Stimulated activated naive CD4-positive, alpha-beta T cell (primary cell): ENCODE data around the gene DDX4.
"Not testable (repeated sequence)": the region's sequence is repeated elsewhere in the genome, so short reads cannot be mapped to it uniquely, and the experiment has no call there.

Experiments used
- DNase-seq, 6 experiments: peaks; one replicate each; lab custom pipeline; 2025; lab: John Stamatoyannopoulos, UW

Gene DDX4

DNA sequence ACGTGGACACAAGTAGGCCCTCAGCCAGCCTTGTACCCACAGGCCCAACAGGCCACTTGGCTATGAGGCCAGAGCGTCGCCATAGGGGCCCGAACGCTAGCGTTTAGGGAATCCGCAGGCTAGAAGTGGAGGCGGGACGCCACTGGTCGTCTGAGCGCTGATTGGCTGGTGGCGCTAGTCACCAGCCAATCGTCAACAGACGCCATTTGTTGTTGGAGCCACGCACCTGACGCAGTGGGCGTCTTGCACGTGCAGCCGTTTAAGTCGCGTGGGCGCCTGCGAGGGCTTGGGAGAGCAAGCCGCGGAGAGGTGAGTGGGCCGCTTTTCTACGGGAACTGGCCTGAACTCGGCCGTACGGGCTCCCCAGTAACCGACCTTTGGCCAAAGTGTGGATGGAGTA lies at the start of gene DDX4:
TSS of gene DDX4 (plus strand) at position 269 of the 400 bp plus-strand sequence. CDS start 903 bp downstream, outside the sequence.
- no peak for DNase-seq

DNA sequence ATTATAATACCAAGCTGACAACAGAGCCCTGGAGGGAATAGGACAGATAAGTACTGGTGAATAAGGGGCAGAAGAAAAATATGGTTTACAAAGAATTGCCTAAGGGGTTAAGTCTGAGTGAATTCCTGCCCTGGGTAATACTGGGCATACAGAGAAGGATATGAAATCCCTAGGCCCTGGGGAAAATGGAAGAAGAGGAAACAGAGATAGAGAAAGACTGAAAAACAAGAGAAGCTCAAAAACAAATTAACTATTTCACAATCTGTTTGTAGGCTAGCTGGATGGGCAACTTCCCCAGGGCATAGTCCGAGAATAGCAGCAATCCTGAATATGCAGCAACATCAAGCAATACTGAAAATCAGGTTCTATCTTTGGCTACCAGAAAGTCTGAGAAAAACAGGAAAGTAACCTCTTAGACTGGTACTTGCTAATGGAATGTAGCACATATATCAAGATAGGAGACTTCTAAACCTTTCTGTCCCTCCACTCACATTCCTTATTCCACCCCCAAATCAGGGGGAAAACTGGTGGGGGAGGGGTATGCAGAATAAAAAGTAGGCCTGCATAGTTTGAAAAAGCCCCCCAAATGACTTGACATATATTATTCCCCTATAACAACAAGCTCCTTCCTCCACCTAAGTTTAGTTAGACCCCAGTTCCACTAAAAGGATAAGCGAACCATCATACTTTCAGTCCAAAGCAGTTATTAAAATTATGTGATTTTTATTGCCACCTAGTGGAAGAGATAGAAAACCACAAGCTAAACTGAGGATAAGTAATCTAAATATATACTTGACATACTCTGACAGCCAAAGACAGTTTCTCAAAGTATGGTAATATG lies 46.4 kb upstream of the DDX4 start:
- DNase-seq = peak in 3 of 6 experiments; percentile 35 to 57 (median 50)

DNA sequence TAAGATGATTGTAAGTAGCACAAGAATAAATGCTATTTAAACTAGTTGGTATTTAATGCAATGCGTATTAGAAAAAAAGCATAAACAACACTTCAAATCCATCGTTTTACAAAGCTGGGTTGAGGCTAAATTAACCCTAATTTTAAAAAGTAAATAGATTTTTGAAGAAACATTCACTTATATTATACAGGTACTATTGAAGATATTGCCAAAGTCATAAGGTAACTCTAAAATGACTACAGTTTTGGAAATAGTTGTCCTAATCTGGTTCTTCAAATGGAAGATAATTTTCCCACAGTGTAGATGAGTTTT lies 45.8 kb upstream of the DDX4 start:
- no peak for DNase-seq

DNA sequence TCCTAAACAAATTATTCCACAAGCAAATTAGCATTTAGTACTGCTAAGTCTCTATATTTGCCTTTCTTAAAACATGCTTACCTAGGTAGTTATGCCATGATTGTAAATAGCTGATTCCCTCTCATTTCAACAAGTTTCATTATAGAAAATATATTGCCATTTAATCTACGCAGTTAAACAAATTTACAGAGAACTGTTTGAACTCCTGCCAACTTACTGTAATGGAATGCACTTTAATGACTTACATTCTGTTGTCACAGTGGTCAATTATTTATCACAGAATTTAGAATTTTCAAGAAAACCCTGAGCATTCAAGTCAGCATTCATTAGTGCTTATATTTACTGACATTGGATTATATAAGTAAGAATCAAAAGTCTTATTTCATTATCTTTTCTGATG lies 45.4 kb upstream of the DDX4 start:
- no peak for DNase-seq

DNA sequence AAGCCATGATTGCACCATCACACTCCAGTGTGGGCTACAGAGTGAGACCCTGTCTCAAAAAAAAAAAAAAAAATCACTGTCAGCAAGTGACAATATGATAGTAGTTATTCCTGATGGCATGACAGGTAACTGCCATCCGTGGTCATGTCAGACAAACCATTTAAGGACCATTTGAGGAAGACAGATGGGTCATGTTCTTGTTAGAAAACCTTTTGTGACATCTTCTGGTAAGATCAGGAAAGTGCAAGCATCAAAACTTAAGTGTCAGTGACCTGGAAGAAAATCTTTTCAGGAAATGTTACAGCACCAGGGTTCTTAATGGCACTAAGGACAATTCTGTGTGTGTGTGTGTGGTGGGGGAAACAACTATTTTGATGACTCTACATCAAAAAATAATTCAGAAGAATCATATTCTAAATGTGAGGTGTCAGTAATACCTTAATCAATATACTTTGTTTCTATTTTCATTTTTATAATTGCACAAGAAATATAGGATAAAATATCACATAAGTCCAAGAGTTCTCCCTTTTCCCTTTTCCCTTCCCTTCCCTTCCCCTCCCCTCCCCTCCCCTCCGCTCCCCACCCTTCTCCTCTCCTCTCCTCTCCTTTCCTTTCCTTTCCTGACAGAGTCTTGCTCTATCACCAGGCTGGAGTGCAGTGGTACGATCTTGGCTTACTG lies 43.6 kb upstream of the DDX4 start:
- DNase-seq = no peak

DNA sequence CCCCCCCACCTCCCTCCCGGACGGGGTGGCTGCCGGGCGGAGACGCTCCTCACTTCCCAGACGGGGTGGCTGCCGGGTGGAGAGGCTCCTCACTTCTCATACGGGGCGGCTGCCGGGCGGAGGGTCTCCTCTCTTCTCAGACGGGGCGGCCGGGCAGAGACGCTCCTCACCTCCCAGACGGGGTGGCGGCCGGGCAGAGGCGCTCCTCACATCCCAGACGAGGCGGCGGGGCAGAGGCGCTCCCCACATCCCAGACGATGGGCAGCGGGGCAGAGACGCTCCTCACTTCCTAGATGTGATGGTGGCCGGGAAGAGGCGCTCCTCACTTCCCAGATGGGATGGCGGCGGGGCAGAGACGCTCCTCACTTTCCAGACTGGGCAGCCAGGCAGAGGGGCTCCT lies 41.2 kb upstream of the DDX4 start:
- not testable (repeated sequence) for DNase-seq

DNA sequence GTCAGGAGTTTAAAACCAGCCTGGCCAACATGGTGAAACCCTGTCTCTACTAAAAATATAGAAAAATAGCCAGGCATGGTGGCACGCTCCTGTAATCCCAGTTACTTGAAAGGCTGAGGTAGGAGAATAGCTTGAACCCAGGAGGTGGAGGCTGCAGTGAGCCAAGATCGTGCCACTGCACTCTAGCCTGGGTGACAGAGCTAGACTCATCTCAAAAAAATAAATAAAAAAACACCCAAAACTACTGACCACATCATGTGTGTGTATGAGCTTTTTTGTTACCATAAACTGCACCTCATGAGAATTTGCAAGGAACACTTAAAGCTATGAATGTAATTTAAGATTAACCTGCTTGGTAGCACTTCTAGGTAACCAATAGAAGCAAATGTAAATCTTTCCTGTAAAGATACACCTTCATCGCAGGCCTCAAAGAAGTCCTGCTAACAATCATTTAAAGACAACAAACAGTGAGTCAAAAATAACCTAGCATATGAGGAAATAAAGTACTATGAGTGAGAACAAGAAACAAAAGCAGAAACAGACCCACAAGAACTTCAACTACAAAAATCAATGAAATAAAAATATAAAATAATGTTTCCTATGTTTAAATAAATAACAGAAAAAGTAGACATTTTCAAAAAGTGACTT lies 38.7 kb upstream of the DDX4 start:
- DNase-seq = no peak

DNA sequence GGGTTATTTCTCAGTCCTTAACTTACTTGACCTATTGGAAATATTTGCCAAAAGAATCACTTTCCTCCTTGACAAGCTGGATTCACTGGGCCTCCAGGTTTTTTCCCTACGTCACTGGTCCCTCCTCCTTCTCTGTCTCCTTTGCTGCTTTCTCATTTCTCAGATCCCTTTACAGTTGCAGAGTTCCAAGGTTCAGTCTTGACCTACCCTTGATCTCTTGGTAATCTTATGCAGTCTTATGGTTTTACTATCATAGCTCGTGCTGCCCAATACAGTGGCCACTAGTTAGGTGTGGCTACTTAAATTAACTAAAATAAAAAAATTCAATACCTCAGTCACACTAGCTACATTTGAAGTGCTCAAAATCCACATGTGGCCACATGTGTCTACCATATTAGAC lies 37.1 kb upstream of the DDX4 start:
- no peak for DNase-seq

DNA sequence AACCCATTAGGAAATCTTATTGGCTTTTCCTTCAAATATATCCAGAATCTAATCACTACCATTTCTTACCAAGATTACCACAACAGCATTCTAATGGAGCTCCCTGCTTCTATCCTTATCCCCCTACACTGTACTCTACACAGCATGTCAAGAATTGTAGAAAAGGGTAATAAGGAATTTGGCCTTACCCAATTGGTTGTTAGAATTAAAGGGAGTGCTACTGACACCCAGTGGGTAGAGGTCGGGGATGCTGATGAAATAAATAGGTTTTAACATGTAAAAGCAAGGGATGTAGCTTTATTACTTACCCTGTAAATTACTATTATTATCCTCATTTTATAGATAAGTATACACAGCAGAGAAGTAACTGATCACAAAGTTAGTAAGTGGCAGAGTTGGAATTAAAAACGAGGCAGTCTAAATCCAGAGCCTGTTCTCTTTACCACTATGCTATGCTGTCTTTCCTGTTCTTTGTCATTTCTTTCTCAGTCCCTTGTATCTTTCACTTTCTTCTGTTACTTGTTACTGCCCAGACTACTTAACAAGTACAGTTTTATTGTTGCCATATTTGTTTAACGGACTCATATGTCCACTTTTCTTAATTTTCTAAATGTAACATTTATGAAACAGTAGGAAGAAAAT lies 36.3 kb upstream of the DDX4 start:
- no peak for DNase-seq

DNA sequence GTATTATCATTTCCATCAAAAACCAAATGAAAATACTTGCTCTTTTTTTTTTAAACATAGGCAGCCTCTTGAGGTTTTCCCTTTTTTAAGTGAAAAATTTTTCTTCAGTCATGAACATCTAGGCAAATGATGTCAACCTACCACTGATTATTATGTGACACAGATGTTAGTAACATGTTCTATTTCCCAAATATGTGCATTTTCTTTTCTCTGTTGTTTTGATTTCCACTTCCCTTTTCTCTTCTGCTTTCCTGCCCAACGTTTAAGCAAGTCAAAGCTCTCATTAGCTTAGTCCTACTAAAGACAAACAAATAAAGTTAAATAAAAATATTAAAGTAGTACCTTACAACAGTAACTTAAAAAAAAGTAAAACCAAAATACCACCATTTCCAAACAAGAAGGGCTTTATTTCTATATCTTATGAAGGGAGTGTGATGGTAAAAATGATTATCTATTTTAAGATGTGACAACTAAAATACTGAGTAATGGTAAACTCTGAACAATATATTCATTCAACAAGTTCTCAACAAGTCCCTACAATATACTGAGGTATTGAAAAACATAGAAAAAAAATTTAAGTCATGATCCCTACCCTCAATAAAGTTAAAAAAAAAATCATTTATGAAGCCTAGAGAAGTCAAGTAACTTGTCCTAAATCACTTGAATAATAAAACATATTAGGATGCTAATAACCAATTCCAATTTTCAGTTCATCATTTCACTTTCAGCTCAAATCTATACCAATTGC lies 35.1 kb upstream of the DDX4 start:
- DNase-seq = no peak

DNA sequence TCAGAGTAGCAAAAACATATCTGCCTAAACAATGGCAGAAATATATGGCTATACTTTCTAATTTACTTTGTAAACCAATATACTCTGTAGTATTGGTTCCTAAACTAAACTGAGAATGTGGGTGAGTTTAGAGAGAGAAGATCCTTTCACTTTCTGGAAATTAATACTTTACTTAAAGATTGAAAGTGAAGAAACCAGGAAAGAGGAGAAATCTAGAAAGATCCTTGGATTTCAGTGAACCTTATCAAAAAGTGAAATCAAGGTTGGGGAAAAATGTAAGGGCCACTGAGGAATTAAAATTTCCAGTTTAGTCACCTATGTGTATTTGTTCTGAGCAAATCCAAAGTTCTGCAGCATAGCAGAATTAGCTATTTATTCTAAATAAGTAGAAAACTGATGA lies 31.6 kb upstream of the DDX4 start:
- no peak for DNase-seq

DNA sequence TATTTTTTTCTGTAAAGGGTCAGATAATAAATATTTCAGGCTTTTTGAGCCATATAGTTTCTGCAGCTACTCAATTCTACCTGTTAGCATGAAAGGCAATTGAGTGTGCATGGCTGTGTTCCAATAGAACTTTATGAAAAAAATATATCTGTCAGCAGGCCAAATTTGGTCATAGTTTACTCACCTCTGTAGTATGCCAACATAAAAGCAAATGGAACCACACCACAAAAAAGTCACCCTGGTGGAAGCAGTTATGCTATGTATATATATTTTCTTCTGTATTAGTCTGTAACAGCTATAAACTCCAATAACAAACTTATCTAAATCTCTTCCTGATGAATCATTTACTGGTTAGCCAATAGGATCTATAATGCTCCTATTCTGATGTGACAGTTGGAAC lies 29.1 kb upstream of the DDX4 start:
- DNase-seq = no peak

DNA sequence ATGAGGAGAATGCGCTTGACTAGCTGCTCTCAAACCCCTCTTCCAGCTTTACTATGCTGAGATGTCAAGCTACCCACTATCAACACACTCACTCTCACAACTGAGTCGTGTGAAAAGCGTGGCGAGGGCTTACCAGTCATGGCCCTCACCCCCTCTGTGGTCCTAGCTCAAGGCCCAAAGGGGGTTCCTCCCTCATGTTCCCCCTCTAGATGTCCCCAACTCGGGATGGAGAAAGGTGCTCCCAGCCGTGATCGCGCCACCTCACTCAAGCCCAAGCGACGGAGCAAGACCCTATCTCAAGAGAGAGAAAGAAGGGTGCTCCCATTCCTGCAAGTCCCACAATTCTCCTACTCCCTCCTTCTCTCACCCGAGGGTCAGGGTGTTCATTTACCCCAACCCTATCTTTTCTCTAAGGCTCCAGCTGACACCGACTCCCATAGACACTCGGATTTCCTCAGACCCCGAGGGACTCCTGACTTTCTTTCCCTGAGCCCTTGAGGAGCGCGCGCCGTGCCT lies 26.3 kb upstream of the DDX4 start:
- DNase-seq = peak in 1 of 6 experiments; percentile 15

DNA sequence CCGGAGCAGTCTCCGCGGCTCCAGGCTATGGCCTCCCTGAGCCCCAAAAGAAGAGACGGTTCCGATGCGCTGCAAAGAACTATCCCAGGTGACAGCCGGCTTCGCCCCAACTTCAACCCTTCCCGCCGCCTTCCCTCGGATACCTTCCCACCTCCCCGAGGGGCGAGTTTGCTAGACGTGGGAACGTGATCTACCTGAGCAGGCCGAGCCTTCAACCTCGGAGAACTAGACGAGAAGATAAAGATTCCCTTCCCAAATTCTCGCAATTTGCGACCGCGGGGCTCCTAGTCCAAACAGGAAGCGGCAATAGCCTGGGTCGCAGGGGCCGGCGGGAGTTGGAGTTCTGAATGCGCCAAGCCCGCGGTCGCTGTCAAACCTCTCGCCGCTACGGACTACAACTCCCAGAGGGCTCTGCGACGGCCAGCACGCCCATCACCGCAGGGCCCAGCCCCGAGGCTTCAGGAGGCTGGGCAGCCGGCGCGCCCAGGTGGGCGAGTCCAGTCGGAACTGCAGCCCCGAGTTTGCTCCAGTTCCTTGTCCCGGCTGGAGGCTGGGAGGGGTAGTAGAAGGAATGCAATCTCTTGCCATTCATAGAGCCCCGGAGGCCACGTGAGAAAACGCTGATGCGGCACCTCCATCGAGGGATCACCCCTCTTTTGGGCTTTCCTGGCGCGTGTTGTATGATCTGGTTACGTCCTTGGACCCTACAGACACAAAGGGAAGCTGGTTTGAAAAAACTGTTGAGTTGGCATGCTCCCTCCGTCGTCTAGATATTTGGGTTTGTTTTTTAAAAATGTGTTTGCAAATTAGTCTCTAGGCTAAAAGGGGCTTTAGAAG lies 25.6 kb upstream of the DDX4 start, which contains the start of gene SLC38A9:
TSS of gene SLC38A9 (minus strand) at position 302 of the 837 bp plus-strand sequence. CDS start 14,366 bp downstream, outside the sequence.
- DNase-seq = peak; percentile 83 to 91 (median 89)

DNA sequence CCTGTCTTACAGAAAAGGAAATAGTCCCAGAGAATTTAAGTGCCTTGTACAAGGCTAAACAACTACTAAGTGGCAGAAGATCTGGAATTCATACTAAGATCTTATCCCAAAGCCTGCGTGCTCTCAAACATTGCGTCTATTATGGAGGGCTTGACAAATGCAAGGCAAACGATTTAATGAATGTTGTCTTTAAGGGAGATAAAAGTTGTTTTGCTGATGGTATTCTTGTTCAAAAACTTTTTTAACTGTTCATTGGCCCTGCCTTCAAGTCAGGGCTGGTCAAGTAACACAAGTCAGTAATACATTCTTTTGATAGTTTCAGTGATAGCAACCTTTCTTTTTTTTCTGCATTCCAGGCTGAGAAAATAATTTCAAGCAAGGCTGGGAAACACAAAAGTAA lies 24.0 kb upstream of the DDX4 start:
- no peak for DNase-seq

DNA sequence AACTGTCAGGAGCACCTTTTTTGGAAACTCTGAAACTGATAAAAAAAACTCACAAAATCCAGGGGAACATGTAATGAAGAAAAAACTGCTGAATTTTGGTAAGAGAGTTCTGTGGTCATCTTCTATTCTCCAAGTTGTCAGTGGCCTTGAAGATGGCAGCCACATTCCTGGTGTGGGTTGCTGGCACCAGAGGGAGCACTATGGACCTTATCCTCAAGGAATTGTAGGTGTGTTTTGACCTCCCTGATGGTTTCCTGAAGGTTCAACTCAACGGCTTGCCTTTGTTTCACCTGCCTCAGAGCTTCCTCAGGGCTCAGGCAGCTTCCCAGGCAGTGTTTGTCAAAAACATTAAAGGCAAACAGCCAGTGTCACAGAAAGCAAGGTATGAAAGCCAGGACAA lies 23.5 kb upstream of the DDX4 start:
- no peak for DNase-seq

DNA sequence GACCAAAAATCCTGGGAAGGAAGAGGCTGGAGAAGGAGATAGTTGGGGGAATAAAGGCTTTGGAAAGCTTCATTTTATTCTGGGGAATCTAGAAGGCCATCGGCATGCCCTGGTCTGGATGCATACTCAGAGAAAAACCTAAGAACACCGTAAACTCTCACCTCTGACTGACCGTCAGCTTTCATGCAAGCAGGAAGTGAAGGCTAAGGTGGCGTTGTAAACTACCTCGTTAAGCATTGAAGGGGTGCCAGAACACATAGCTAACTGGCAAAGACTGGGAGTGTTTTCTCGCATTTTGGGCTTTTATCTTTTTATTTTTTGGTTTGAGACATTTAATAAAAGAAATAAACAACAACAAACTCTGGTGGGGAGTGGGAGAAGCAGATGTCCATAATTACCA lies 23.1 kb upstream of the DDX4 start:
- no peak for DNase-seq

DNA sequence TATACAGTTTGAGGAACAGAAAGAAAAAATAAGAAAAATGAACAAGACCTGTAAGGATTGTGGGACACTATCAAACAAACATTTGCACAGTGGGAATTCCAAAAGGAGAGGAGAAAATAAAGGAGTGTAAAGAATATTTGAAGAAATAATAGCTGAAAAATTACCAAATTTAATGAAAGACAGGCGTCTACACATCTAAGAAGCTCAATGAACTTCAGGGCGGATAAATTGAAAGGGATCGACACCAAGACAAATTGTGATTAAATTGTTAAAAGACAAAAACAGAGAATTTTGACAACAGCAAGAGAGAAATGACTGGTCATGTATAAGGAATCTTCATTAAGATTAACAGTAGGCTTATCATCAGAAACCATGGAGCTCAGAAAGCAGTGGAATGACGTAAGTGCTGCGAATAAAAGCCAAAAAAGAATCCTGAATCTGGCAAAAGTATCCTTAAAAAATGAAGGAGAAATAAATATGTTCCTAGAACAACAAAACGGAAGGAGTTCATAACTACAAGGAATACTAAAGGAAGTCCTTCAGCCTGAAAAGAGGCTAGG lies 22.3 kb upstream of the DDX4 start:
- DNase-seq = no peak

DNA sequence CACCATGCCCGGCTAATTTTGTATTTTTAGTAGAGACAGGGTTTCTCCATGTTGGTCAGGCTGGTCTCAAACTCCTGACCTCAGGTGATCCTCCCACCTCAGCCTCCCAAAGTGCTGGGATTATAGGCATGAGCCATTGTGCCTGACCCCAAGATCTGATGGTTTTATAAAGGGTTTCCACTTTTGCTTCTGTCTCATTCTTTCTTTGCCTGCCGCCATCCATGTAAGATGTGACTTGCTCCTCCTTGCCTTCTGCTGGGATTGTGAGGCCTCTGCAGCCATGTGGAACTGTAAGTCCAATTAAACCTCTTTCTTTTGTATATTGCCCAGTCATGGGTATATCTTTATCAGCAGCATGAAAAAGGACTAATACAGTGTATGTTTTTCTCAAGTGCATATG lies 18.8 kb upstream of the DDX4 start:
- DNase-seq = not testable (repeated sequence)

DNA sequence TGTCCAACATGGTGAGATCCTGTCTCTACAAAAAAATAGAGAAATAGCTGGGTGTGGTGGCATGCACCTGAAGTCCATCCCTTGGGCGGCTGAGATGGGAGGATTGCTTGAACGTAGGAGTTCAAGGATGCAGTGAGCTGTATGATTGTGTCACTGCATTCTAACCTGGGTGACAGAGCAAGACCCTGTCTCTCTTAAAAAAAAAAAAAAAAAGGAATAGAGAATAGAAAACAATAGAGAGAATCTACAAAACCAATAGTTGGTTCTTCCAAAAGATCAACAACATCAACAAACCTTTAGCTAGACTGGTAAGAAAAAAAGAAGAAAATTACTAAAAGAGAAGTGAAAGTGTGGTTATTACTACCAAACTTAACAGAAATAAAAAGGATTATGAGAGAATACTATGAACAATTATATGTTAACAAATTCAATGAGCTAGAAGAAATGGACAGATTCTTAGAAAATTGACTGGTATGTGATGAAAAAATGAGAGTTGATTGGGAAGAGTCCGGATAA lies 17.6 kb upstream of the DDX4 start:
- no peak for DNase-seq
